Mesenchymal stem cell (in vitro differentiated cells and primary cell): ENCODE data around the gene AOPEP.

Experiments used
- DNase-seq: peaks from one replicate; pipeline ENCODE4 v3.0.0-alpha.2; 2013
- H2AFZ ChIP-seq: one replicate; pipeline ENCODE4 v1.6.1; 2013; ENCODE audit warnings: low read depth, mild to moderate bottlenecking, control low read depth, inconsistent platforms, low read length, moderate library complexity
- H2AK5ac ChIP-seq: 2 replicates; pipeline ENCODE4 v1.6.1; 2013; ENCODE audit warnings: low read length, moderate library complexity, mild to moderate bottlenecking, inconsistent platforms; ENCODE audit not compliant: severe bottlenecking
- H2BK120ac ChIP-seq: one replicate; pipeline ENCODE4 v1.6.1; 2013; ENCODE audit warnings: low read depth, mild to moderate bottlenecking, inconsistent platforms, low read length, moderate library complexity
- H2BK12ac ChIP-seq, 2 experiments: one replicate each; pipeline ENCODE4 v1.6.1; 2013; ENCODE audit warnings: inconsistent platforms in 2 of 2, low read length in 2 of 2, mild to moderate bottlenecking in 2 of 2, moderate library complexity in 2 of 2, control low read depth in 1 of 2
- H2BK15ac ChIP-seq: one replicate; pipeline ENCODE4 v1.6.1; 2013; ENCODE audit warnings: mild to moderate bottlenecking, low read depth, inconsistent platforms; ENCODE audit not compliant: poor library complexity, severe bottlenecking
- H2BK5ac ChIP-seq: 2 replicates; pipeline ENCODE4 v1.6.1; 2013; ENCODE audit warnings: low read depth, mild to moderate bottlenecking, low read length, control low read depth, inconsistent platforms; ENCODE audit not compliant: poor library complexity, severe bottlenecking
- H3K14ac ChIP-seq, 2 experiments: one replicate each; pipeline ENCODE4 v1.6.1; 2013; ENCODE audit warnings: inconsistent platforms in 2 of 2, low read length in 2 of 2, control low read depth in 1 of 2, mild to moderate bottlenecking in 1 of 2, moderate library complexity in 1 of 2
- H3K18ac ChIP-seq, 2 experiments: one replicate each; pipeline ENCODE4 v1.6.1; 2013; ENCODE audit warnings: inconsistent platforms in 2 of 2, low read length in 2 of 2, control low read depth in 1 of 2, low read depth in 1 of 2, mild to moderate bottlenecking in 1 of 2
- H3K23ac ChIP-seq, 2 experiments: one replicate each; pipeline ENCODE4 v1.6.1; 2013; ENCODE audit warnings: inconsistent platforms in 2 of 2, low read length in 2 of 2, mild to moderate bottlenecking in 2 of 2, moderate library complexity in 2 of 2, control low read depth in 1 of 2
- H3K27ac ChIP-seq: 2 replicates; pipeline ENCODE4 v1.5.1; 2013; ENCODE audit warnings: mild to moderate bottlenecking, moderate library complexity, low read length, control low read depth, inconsistent platforms; ENCODE audit not compliant: poor library complexity, severe bottlenecking
- H3K27me3 ChIP-seq, 2 experiments: 2 replicates each; pipeline versions ENCODE4 v1.6.1 to v1.7.0; 2013; ENCODE audit warnings: low read length in 2 of 2, mild to moderate bottlenecking in 2 of 2, moderate library complexity in 2 of 2, control low read depth in 1 of 2, inconsistent platforms in 1 of 2; ENCODE audit not compliant: control insufficient read depth in 1 of 2, insufficient read depth in 1 of 2
- H3K36me3 ChIP-seq, 2 experiments: 2 replicates each; pipeline versions ENCODE4 v1.6.1 to v1.7.0; 2013; ENCODE audit warnings: low read length in 2 of 2, control low read depth in 1 of 2, inconsistent platforms in 1 of 2, low read depth in 1 of 2, mild to moderate bottlenecking in 1 of 2; ENCODE audit not compliant: insufficient read depth in 2 of 2, control insufficient read depth in 1 of 2
- H3K4ac ChIP-seq, 2 experiments: one replicate each; pipeline ENCODE4 v1.6.1; 2013; ENCODE audit warnings: inconsistent platforms in 2 of 2, low read length in 2 of 2, mild to moderate bottlenecking in 2 of 2, moderate library complexity in 2 of 2, control low read depth in 1 of 2, low read depth in 1 of 2
- H3K4me1 ChIP-seq: 2 replicates; pipeline ENCODE4 v1.6.1; 2013; ENCODE audit warnings: low read depth, low read length, control low read depth; ENCODE audit not compliant: control insufficient read depth, insufficient read depth
- H3K4me2 ChIP-seq: 2 replicates; pipeline ENCODE4 v1.6.1; 2013; ENCODE audit warnings: low read length, mild to moderate bottlenecking, inconsistent platforms; ENCODE audit not compliant: poor library complexity, severe bottlenecking
- H3K4me3 ChIP-seq, 2 experiments: 2 replicates each; pipeline versions ENCODE4 v1.5.1 to v1.7.0; 2013; ENCODE audit warnings: low read length in 2 of 2, mild to moderate bottlenecking in 2 of 2, control low read depth in 1 of 2, low read depth in 1 of 2; ENCODE audit not compliant: insufficient read depth in 1 of 2
- H3K79me1 ChIP-seq: replicated peaks from 2 replicates; pipeline ENCODE4 v1.6.1; 2013; ENCODE audit warnings: mild to moderate bottlenecking, control low read depth, low read length, inconsistent platforms; ENCODE audit not compliant: poor library complexity, severe bottlenecking
- H3K9ac ChIP-seq: 2 replicates; pipeline ENCODE4 v1.7.0; 2013; ENCODE audit warnings: mild to moderate bottlenecking, low read length, moderate library complexity
- H3K9me3 ChIP-seq: 2 replicates; pipeline ENCODE4 v1.7.0; 2013; ENCODE audit warnings: mild to moderate bottlenecking, low read length; ENCODE audit not compliant: control insufficient read depth
- H4K8ac ChIP-seq: one replicate; pipeline ENCODE4 v1.6.1; 2013; ENCODE audit warnings: inconsistent platforms, mild to moderate bottlenecking, low read length, moderate library complexity
- H4K91ac ChIP-seq: one replicate; pipeline ENCODE4 v1.6.1; 2013; ENCODE audit warnings: mild to moderate bottlenecking, low read length, inconsistent platforms
- WGBS: methylation state at CpG from one replicate; pipeline ENCODE4 v1.1.7; 2013; ENCODE audit warnings: mixed read lengths; 5-methylcytosine and 5-hydroxymethylcytosine counted together

AOPEP gene

GRCh38 chr9:95012035-95012708 lies 285.7 kb downstream of the AOPEP start:
- no peak overlapping the region for H2AFZ ChIP-seq
- no peak overlapping the region for H3K18ac ChIP-seq
- H3K4me1 ChIP-seq, result peaks cover 4% of the 10 kb centered on the region
- H2AK5ac ChIP-seq, result peak overlapping the region; percentile 41
- no peak overlapping the region for H3K27ac ChIP-seq
- H4K91ac ChIP-seq, result no peak overlapping the region
- peaks cover 31 to 53% of the 10 kb centered on the region in 2 experiments for H3K36me3 ChIP-seq
- no peak for DNase-seq
- H3K9me3 ChIP-seq, result no peaks in the 10 kb centered on the region
- H3K4ac ChIP-seq, result no peak overlapping the region
- no peak overlapping the region for H3K4me3 ChIP-seq
- no peak overlapping the region for H2BK5ac ChIP-seq
- no peak overlapping the region for H2BK15ac ChIP-seq
- H3K23ac ChIP-seq, result no peak overlapping the region
- no peak overlapping the region for H3K4me2 ChIP-seq
- H3K14ac ChIP-seq, result no peak overlapping the region
- H2BK120ac ChIP-seq, result no peak overlapping the region
- H3K27me3 ChIP-seq, result no peaks in the 10 kb centered on the region
- 82% methylated on average over 6 of the region's 7 CpGs for WGBS
- H2BK12ac ChIP-seq, result no peak overlapping the region
- H3K9ac ChIP-seq, result no peak overlapping the region
- H3K79me1 ChIP-seq, result peaks cover 2% of the 10 kb centered on the region
- no peak overlapping the region for H4K8ac ChIP-seq

GRCh38 chr9:95012902-95013301 lies 286.4 kb downstream of the AOPEP start:
- Histone ChIP-seq H3K23ac (no peak overlapping the region), H3K14ac (no peak overlapping the region), H3K27me3 (no peaks in the 10 kb centered on the region), H2AFZ (no peak overlapping the region), H4K91ac (no peak overlapping the region), H3K4ac (no peak overlapping the region), H3K4me2 (no peak overlapping the region), H2BK12ac (no peak overlapping the region), H3K79me1 (peaks cover 2% of the 10 kb centered on the region), H2AK5ac (no peak overlapping the region), H3K4me3 (no peak overlapping the region), H2BK5ac (no peak overlapping the region), H4K8ac (no peak overlapping the region), H3K4me1 (peaks cover 4% of the 10 kb centered on the region), H2BK120ac (no peak overlapping the region), H3K36me3 (peaks cover 33 to 58% of the 10 kb centered on the region in 2 experiments), H3K9me3 (no peaks in the 10 kb centered on the region), H2BK15ac (no peak overlapping the region), H3K27ac (no peak overlapping the region), H3K18ac (no peak overlapping the region), H3K9ac (no peak overlapping the region)
- 80% methylated on average over 1 of the region's 3 CpGs for WGBS
- DNase-seq, result no peak

- no peak overlapping the region for H3K9ac ChIP-seq
- H3K4me3 ChIP-seq, result no peak overlapping the region
- H2BK120ac ChIP-seq, result no peak overlapping the region
- no peaks in the 10 kb centered on the region for H3K9me3 ChIP-seq
- peaks cover 7% of the 10 kb centered on the region for H3K4me1 ChIP-seq
- DNase-seq, result no peak
- no peak overlapping the region for H2AFZ ChIP-seq
- no peak overlapping the region for H3K23ac ChIP-seq
- H4K91ac ChIP-seq, result no peak overlapping the region
- H3K27me3 ChIP-seq, result no peaks in the 10 kb centered on the region
- peaks cover 32 to 54% of the 10 kb centered on the region in 2 experiments for H3K36me3 ChIP-seq
- no peak overlapping the region for H3K4me2 ChIP-seq
- no peak overlapping the region for H2BK12ac ChIP-seq
- no peak overlapping the region for H2BK15ac ChIP-seq
- H4K8ac ChIP-seq, result no peak overlapping the region
- H3K79me1 ChIP-seq, result peaks cover 2% of the 10 kb centered on the region
- H2BK5ac ChIP-seq, result no peak overlapping the region
- H2AK5ac ChIP-seq, result no peak overlapping the region
- H3K18ac ChIP-seq, result no peak overlapping the region
- 89% methylated on average over 2 of the region's 2 CpGs for WGBS
- H3K4ac ChIP-seq, result no peak overlapping the region
- no peak overlapping the region for H3K14ac ChIP-seq
- H3K27ac ChIP-seq, result no peak overlapping the region
These were observed 288.4 kb downstream of the AOPEP start for GRCh38 chr9:95014917-95015316.

- no peak overlapping the region for H2BK120ac ChIP-seq
- H2BK15ac ChIP-seq, result no peak overlapping the region
- peaks cover 5% of the 10 kb centered on the region for H3K79me1 ChIP-seq
- DNase-seq, result no peak
- H3K14ac ChIP-seq, result no peak overlapping the region
- no peak overlapping the region for H4K8ac ChIP-seq
- H4K91ac ChIP-seq, result no peak overlapping the region
- no peak overlapping the region for H3K4me3 ChIP-seq
- no peak overlapping the region for H3K4me2 ChIP-seq
- no peaks in the 10 kb centered on the region for H3K9me3 ChIP-seq
- no peak overlapping the region for H2BK5ac ChIP-seq
- peaks cover 33 to 54% of the 10 kb centered on the region in 2 experiments for H3K36me3 ChIP-seq
- H3K27ac ChIP-seq, result no peak overlapping the region
- no peak overlapping the region for H3K18ac ChIP-seq
- H3K27me3 ChIP-seq, result no peaks in the 10 kb centered on the region
- H3K9ac ChIP-seq, result no peak overlapping the region
- no peak overlapping the region for H2AFZ ChIP-seq
- no peak overlapping the region for H3K23ac ChIP-seq
- peaks cover 9% of the 10 kb centered on the region for H3K4me1 ChIP-seq
- over 99% methylated on average over 4 of the region's 4 CpGs for WGBS
- H2AK5ac ChIP-seq, result no peak overlapping the region
- no peak overlapping the region for H2BK12ac ChIP-seq
- no peak overlapping the region for H3K4ac ChIP-seq
These were observed 289.1 kb downstream of the AOPEP start for GRCh38 chr9:95015569-95015968.
